Measurements from ENCODE around the gene ARMH4.
"Not testable (repeated sequence)": the region's sequence is repeated elsewhere in the genome, so short reads cannot be mapped to it uniquely, and the experiment has no call there.

The ARMH4 gene

DNA sequence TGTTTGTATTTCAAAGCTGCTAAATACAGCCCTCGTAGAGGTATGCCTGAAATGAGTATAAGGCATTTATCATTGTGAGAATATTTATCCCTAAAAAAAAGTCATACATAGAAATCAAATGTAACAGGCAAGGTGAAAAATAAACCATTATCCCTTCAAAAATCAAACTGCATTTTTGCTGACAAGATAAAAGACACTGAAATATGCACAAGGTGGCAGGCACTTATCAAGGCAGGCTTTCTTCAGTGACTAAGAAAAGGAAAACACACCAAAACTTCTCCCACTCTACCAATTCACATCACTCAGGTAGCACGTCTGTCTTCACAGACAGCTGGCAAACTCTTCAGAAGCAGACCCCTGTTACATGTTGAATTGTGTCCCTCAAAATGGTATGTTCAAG lies 23.6 kb downstream of the ARMH4 start:
- H3K23ac ChIP-seq (ENCODE audit: low read length) = no peak overlapping the region
- H3K4me2 ChIP-seq (ENCODE audit: low read length) = no peak overlapping the region
- no peak for DNase-seq
- no peak overlapping the region for H2AFZ ChIP-seq (ENCODE audit: insufficient read depth, low read length, poor library complexity)
- no peak overlapping the region for H2BK12ac ChIP-seq (ENCODE audit: low read length)
- H3K79me2 ChIP-seq (ENCODE audit: control insufficient read depth, insufficient read depth, low read length, poor library complexity) = no peaks in the 10 kb centered on the region
- peaks cover 1% of the 10 kb centered on the region for H3K79me1 ChIP-seq (ENCODE audit: low read length)
- H3K14ac ChIP-seq (ENCODE audit: low read length) = no peak overlapping the region
- no peaks in the 10 kb centered on the region for H3K27me3 ChIP-seq (ENCODE audit: insufficient read depth, low read length)
- H4K8ac ChIP-seq (ENCODE audit: low read depth, low read length) = no peak overlapping the region
- no peak overlapping the region for H3K9ac ChIP-seq (ENCODE audit: low read length)
- no peak overlapping the region for H3K4ac ChIP-seq (ENCODE audit: low read depth, low read length)
- no CpG with 5 or more reads among the region's 2 CpGs for WGBS (ENCODE audit: extremely low coverage, insufficient coverage, insufficient read length)
- no peak overlapping the region for H3K4me3 ChIP-seq (ENCODE audit: low read depth, low read length)
- no peaks in the 10 kb centered on the region for H3K36me3 ChIP-seq (ENCODE audit: control insufficient read depth in 1 of 2, insufficient read depth in 2 of 2, low read length in 2 of 2)
- H3K4me1 ChIP-seq (ENCODE audit: control insufficient read depth in 1 of 2, insufficient read depth in 2 of 2, low read length in 2 of 2) = peaks cover 5 to 7% of the 10 kb centered on the region in 2 experiments
- H3K27ac ChIP-seq (ENCODE audit: low read depth, low read length) = no peak overlapping the region
- H3K9me3 ChIP-seq (ENCODE audit: insufficient read depth, low read depth, low read length) = peaks cover 4% of the 10 kb centered on the region
- no peak overlapping the region for H4K12ac ChIP-seq (ENCODE audit: low read depth, low read length)
- H3K18ac ChIP-seq (ENCODE audit: low read length) = no peak overlapping the region
- no peak overlapping the region for H2AK5ac ChIP-seq (ENCODE audit: low read length)
- no peak overlapping the region for H2BK5ac ChIP-seq (ENCODE audit: low read depth, low read length, poor library complexity)
- H2BK120ac ChIP-seq (ENCODE audit: insufficient read depth, low read length, poor library complexity) = no peak overlapping the region
- H4K91ac ChIP-seq (ENCODE audit: low read depth, low read length) = no peak overlapping the region

DNA sequence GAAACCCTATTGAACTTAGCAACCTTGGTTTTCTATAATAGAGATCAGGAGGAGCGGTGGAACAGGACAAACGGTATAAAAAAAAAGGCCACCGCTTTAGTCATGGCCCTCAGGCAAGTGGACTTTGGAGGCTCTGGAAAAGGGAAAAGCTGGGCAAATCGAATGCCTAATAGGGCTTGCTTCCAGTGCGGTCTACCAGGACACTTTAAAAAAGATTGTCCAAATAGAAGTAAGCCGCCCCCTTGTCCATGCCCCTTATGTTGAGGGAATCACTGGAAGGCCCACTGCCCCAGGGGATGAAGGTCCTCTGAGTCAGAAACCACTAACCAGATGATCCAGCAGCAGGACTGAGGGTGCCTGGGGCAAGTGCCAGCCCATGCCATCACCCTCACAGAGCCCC lies 29.5 kb downstream of the ARMH4 start:
- not testable (repeated sequence) for H3K4me2 ChIP-seq (ENCODE audit: low read length); H2BK120ac ChIP-seq (ENCODE audit: insufficient read depth, low read length, poor library complexity); H3K79me1 ChIP-seq (ENCODE audit: low read length); H3K4me3 ChIP-seq (ENCODE audit: low read depth, low read length); H2AK5ac ChIP-seq (ENCODE audit: low read length); H3K18ac ChIP-seq (ENCODE audit: low read length); H3K14ac ChIP-seq (ENCODE audit: low read length); H3K4me1 ChIP-seq (ENCODE audit: control insufficient read depth in 1 of 2, insufficient read depth in 2 of 2, low read length in 2 of 2); H3K4ac ChIP-seq (ENCODE audit: low read depth, low read length); H3K36me3 ChIP-seq (ENCODE audit: control insufficient read depth in 1 of 2, insufficient read depth in 2 of 2, low read length in 2 of 2); H3K9me3 ChIP-seq (ENCODE audit: insufficient read depth, low read depth, low read length); H2AFZ ChIP-seq (ENCODE audit: insufficient read depth, low read length, poor library complexity); H4K12ac ChIP-seq (ENCODE audit: low read depth, low read length); H2BK12ac ChIP-seq (ENCODE audit: low read length); H3K79me2 ChIP-seq (ENCODE audit: control insufficient read depth, insufficient read depth, low read length, poor library complexity); H3K23ac ChIP-seq (ENCODE audit: low read length); H3K27ac ChIP-seq (ENCODE audit: low read depth, low read length); H3K9ac ChIP-seq (ENCODE audit: low read length); H3K27me3 ChIP-seq (ENCODE audit: insufficient read depth, low read length); H4K91ac ChIP-seq (ENCODE audit: low read depth, low read length); H4K8ac ChIP-seq (ENCODE audit: low read depth, low read length); H2BK5ac ChIP-seq (ENCODE audit: low read depth, low read length, poor library complexity)
- DNase-seq = peak in 1 of 2 donors; percentile 14
- no CpG with 5 or more reads among the region's 6 CpGs for WGBS (ENCODE audit: extremely low coverage, insufficient coverage, insufficient read length)

GRCh38 chr14:58121530-58122186 lies 30.4 kb downstream of the ARMH4 start:
- Histone ChIP-seq H2BK5ac (ENCODE audit: low read depth, low read length, poor library complexity) (no peak overlapping the region), H3K4ac (ENCODE audit: low read depth, low read length) (no peak overlapping the region), H3K9me3 (ENCODE audit: insufficient read depth, low read depth, low read length) (peaks cover 4% of the 10 kb centered on the region), H2AK5ac (ENCODE audit: low read length) (no peak overlapping the region), H2AFZ (ENCODE audit: insufficient read depth, low read length, poor library complexity) (no peak overlapping the region), H3K14ac (ENCODE audit: low read length) (no peak overlapping the region), H4K8ac (ENCODE audit: low read depth, low read length) (no peak overlapping the region), H2BK12ac (ENCODE audit: low read length) (no peak overlapping the region), H2BK120ac (ENCODE audit: insufficient read depth, low read length, poor library complexity) (no peak overlapping the region), H3K18ac (ENCODE audit: low read length) (no peak overlapping the region), H3K27me3 (ENCODE audit: insufficient read depth, low read length) (no peaks in the 10 kb centered on the region), H3K27ac (ENCODE audit: low read depth, low read length) (no peak overlapping the region), H4K91ac (ENCODE audit: low read depth, low read length) (no peak overlapping the region), H3K23ac (ENCODE audit: low read length) (no peak overlapping the region), H3K79me2 (ENCODE audit: control insufficient read depth, insufficient read depth, low read length, poor library complexity) (no peaks in the 10 kb centered on the region), H3K9ac (ENCODE audit: low read length) (no peak overlapping the region), H4K12ac (ENCODE audit: low read depth, low read length) (no peak overlapping the region), H3K4me1 (ENCODE audit: control insufficient read depth in 1 of 2, insufficient read depth in 2 of 2, low read length in 2 of 2) (no peaks in the 10 kb centered on the region), H3K4me3 (ENCODE audit: low read depth, low read length) (no peak overlapping the region), H3K4me2 (ENCODE audit: low read length) (no peak overlapping the region), H3K79me1 (ENCODE audit: low read length) (no peaks in the 10 kb centered on the region), H3K36me3 (ENCODE audit: control insufficient read depth in 1 of 2, insufficient read depth in 2 of 2, low read length in 2 of 2) (no peaks in the 10 kb centered on the region)
- DNase-seq = no peak
- WGBS (ENCODE audit: extremely low coverage, insufficient coverage, insufficient read length) = no CpG with 5 or more reads among the region's 5 CpGs

- Histone ChIP-seq H3K4ac (ENCODE audit: low read depth, low read length) (no peak overlapping the region), H3K4me3 (ENCODE audit: low read depth, low read length) (no peak overlapping the region), H3K4me1 (ENCODE audit: control insufficient read depth in 1 of 2, insufficient read depth in 2 of 2, low read length in 2 of 2) (no peaks in the 10 kb centered on the region), H4K12ac (ENCODE audit: low read depth, low read length) (no peak overlapping the region), H3K79me1 (ENCODE audit: low read length) (no peaks in the 10 kb centered on the region), H3K18ac (ENCODE audit: low read length) (no peak overlapping the region), H2BK12ac (ENCODE audit: low read length) (no peak overlapping the region), H3K27me3 (ENCODE audit: insufficient read depth, low read length) (no peaks in the 10 kb centered on the region), H3K4me2 (ENCODE audit: low read length) (no peak overlapping the region), H3K36me3 (ENCODE audit: control insufficient read depth in 1 of 2, insufficient read depth in 2 of 2, low read length in 2 of 2) (no peaks in the 10 kb centered on the region), H4K8ac (ENCODE audit: low read depth, low read length) (no peak overlapping the region), H3K9me3 (ENCODE audit: insufficient read depth, low read depth, low read length) (no peaks in the 10 kb centered on the region), H2BK120ac (ENCODE audit: insufficient read depth, low read length, poor library complexity) (no peak overlapping the region), H2BK5ac (ENCODE audit: low read depth, low read length, poor library complexity) (no peak overlapping the region), H3K27ac (ENCODE audit: low read depth, low read length) (no peak overlapping the region), H3K23ac (ENCODE audit: low read length) (no peak overlapping the region), H3K14ac (ENCODE audit: low read length) (no peak overlapping the region), H4K91ac (ENCODE audit: low read depth, low read length) (no peak overlapping the region), H3K9ac (ENCODE audit: low read length) (no peak overlapping the region), H2AK5ac (ENCODE audit: low read length) (no peak overlapping the region), H3K79me2 (ENCODE audit: control insufficient read depth, insufficient read depth, low read length, poor library complexity) (no peaks in the 10 kb centered on the region), H2AFZ (ENCODE audit: insufficient read depth, low read length, poor library complexity) (no peak overlapping the region)
- no CpG with 5 or more reads among the region's 3 CpGs for WGBS (ENCODE audit: extremely low coverage, insufficient coverage, insufficient read length)
- no peak for DNase-seq
Measured at GRCh38 chr14:58119381-58119780, 32.6 kb downstream of the ARMH4 start.
